Motor neuron (in vitro differentiated cells): ENCODE measurements around the gene SMAP1. TPM values are rescaled to one million over a fixed set of nuclear protein-coding genes. Genes with fewer than 3 reads are reported as not detected.

Experiments used
- ATAC-seq, 8 experiments: fragments of 200-7000 bp; cut with Tn5 transposase; replicated peaks in 6 of 8; 2 replicates each; pipeline ENCODE4 v1.8.0; 2021; ENCODE audit warnings: mild to moderate bottlenecking in 8 of 8, moderate library complexity in 8 of 8
- H3K27ac ChIP-seq, 2 donors: fragments of 250-450 bp; sonication (Bioruptor Pico); 2 replicates each; pipeline ENCODE4 v1.9.0; 2021; ENCODE audit warnings: antibody characterized with exemption in 2 of 2, mild to moderate bottlenecking in 2 of 2, moderate library complexity in 1 of 2
- H3K4me1 ChIP-seq, 2 donors: fragments of 250-450 bp; sonication (Bioruptor Pico); replicated peaks in 1 of 2; 2 replicates each; pipeline ENCODE4 v1.6.1; 2021; ENCODE audit warnings: antibody characterized with exemption in 2 of 2, mild to moderate bottlenecking in 2 of 2, moderate library complexity in 1 of 2
- H3K4me3 ChIP-seq, 5 donors: fragments of 250-450 bp; sonication (Bioruptor Pico); 2 replicates each; pipeline ENCODE4 v1.9.0; 2021; ENCODE audit warnings: antibody characterized with exemption in 5 of 5, mild to moderate bottlenecking in 5 of 5, moderate library complexity in 4 of 5
- WGBS, 10 experiments: fragments of 450-650 bp; shearing (Covaris generic); methylation state at CpG; one replicate each; pipeline ENCODE4 v1.0.0; 2022; 5-methylcytosine and 5-hydroxymethylcytosine counted together
- in situ Hi-C, 9 experiments: fragments of 400-800 bp; cut with MboI; loops; one replicate each; pipeline ENCODE4 v1.15.0; 2021; ENCODE audit warnings: low sequenced_read_pairs in 9 of 9, low pct_unique_long_range_greater_than_20kb in 2 of 9; ENCODE audit not compliant: unreplicated experiment in 9 of 9
- total RNA-seq, 8 experiments: library from RNA; unstranded; fragments of 300-600 nt; gene quantifications; 2 replicates each; pipeline versions ENCODE4 v1.2.3 to v1.2.4, GENCODE V29; 2022

The SMAP1 gene
- total RNA-seq, 8 experiments from 2014 or later: 14.4 to 46.5 (median 31.2) TPM

- WGBS, 10 experiments: 0 to 37% (median 20%) methylated on average over 1 to 3 of the region's 3 CpGs
- no peaks in the 10 kb centered on the region for H3K4me1 ChIP-seq
- peak in 1 of 8 experiments; percentile 36 for ATAC-seq
- in situ Hi-C loops: loop anchor here in 4 of 9 experiments (25.0 kb wide), 3 partner anchors 124 to 474 kb away; partner anchors contain the start of genes COL9A1 (in 2 of the 4) and SDHAF4 (in 1 of the 4)
- H3K27ac ChIP-seq: no peak overlapping the region
- H3K4me3 ChIP-seq: no peak overlapping the region
These were observed 19.0 kb downstream of the SMAP1 start for GRCh38 chr6:70686548-70687133.

GRCh38 chr6:70693887-70694286 is 26.2 kb downstream of the SMAP1 start:
- in situ Hi-C loops: loop anchor here in 4 of 9 experiments (25.0 kb wide), 3 partner anchors 132 to 482 kb away; partner anchors contain the start of genes COL9A1 (in 2 of the 4) and SDHAF4 (in 1 of the 4)
- WGBS, 10 experiments: 0 to 100% (median 45%) methylated on average over 1 of the region's 1 CpG; no CpG with 5 or more reads in 4 of the 10 experiments
- H3K27ac ChIP-seq: no peak overlapping the region
- ATAC-seq: no peak
- no peak overlapping the region for H3K4me3 ChIP-seq
- no peaks in the 10 kb centered on the region for H3K4me1 ChIP-seq

GRCh38 chr6:70694371-70694770 is 26.7 kb downstream of the SMAP1 start:
- ATAC-seq: no peak
- H3K4me1 ChIP-seq: no peaks in the 10 kb centered on the region
- H3K27ac ChIP-seq: no peak overlapping the region
- WGBS, 10 experiments: 11 to 100% (median 100%) methylated on average over 1 of the region's 1 CpG; no CpG with 5 or more reads in 3 of the 10 experiments
- in situ Hi-C loops: loop anchor here in 4 of 9 experiments (25.0 kb wide), 3 partner anchors 132 to 482 kb away; partner anchors contain the start of genes COL9A1 (in 2 of the 4) and SDHAF4 (in 1 of the 4)
- no peak overlapping the region for H3K4me3 ChIP-seq

GRCh38 chr6:70700922-70701876 is 33.5 kb downstream of the SMAP1 start:
- Histone ChIP-seq H3K27ac (no peak overlapping the region), H3K4me3 (no peak overlapping the region), H3K4me1 (no peaks in the 10 kb centered on the region)
- WGBS, 10 experiments: 60 to 100% (median 90%) methylated on average over 1 to 8 of the region's 10 CpGs; no CpG with 5 or more reads in 2 of the 10 experiments
- in situ Hi-C loops: loop anchor here in 4 of 9 experiments (25.0 kb wide), 3 partner anchors 186 to 311 kb away; partner anchors contain the start of gene B3GAT2 (in 2 of the 4)
- ATAC-seq: no peak

GRCh38 chr6:70705772-70706171 is 38.1 kb downstream of the SMAP1 start:
- Histone ChIP-seq H3K27ac (no peak overlapping the region), H3K4me3 (no peak overlapping the region), H3K4me1 (no peaks in the 10 kb centered on the region)
- WGBS, 10 experiments: 73 to 100% (median 94%) methylated on average over 1 to 2 of the region's 2 CpGs; no CpG with 5 or more reads in 2 of the 10 experiments
- in situ Hi-C loops: loop anchor here in 4 of 9 experiments (25.0 kb wide), 3 partner anchors 182 to 307 kb away; partner anchors contain the start of gene B3GAT2 (in 2 of the 4)
- no peak for ATAC-seq

GRCh38 chr6:70706491-70707123 is 38.9 kb downstream of the SMAP1 start:
- in situ Hi-C loops: loop anchor here in 4 of 9 experiments (25.0 kb wide), 3 partner anchors 181 to 306 kb away; partner anchors contain the start of gene B3GAT2 (in 2 of the 4)
- WGBS, 10 experiments: 0 to 14% (median 0%) methylated on average over 1 to 3 of the region's 3 CpGs
- Histone ChIP-seq H3K4me1 (no peaks in the 10 kb centered on the region), H3K27ac (no peak overlapping the region), H3K4me3 (no peak overlapping the region)
- no peak for ATAC-seq

GRCh38 chr6:70707893-70708292 is 40.2 kb downstream of the SMAP1 start:
- WGBS, 10 experiments: 73 to 100% (median 93%) methylated on average over 1 to 2 of the region's 2 CpGs
- no peak for ATAC-seq
- no peak overlapping the region for H3K4me3 ChIP-seq
- in situ Hi-C loops: loop anchor here in 4 of 9 experiments (25.0 kb wide), 3 partner anchors 179 to 304 kb away; partner anchors contain the start of gene B3GAT2 (in 2 of the 4)
- H3K4me1 ChIP-seq: no peaks in the 10 kb centered on the region
- no peak overlapping the region for H3K27ac ChIP-seq

- Histone ChIP-seq H3K27ac (no peak overlapping the region), H3K4me1 (no peaks in the 10 kb centered on the region), H3K4me3 (no peak overlapping the region)
- in situ Hi-C loops: loop anchor here in 4 of 9 experiments (25.0 kb wide), 3 partner anchors 179 to 304 kb away; partner anchors contain the start of gene B3GAT2 (in 2 of the 4)
- 73 to 100% (median 93%) methylated on average over 1 to 2 of the region's 2 CpGs for WGBS, 10 experiments
- no peak for ATAC-seq
These were observed 40.8 kb downstream of the SMAP1 start for GRCh38 chr6:70708448-70708847.

GRCh38 chr6:70709826-70710225 is 42.1 kb downstream of the SMAP1 start:
- H3K4me3 ChIP-seq: no peak overlapping the region
- ATAC-seq: peak in 3 of 8 experiments; percentile 33 to 71 (median 57)
- H3K27ac ChIP-seq: no peak overlapping the region
- H3K4me1 ChIP-seq: no peaks in the 10 kb centered on the region
- in situ Hi-C loops: loop anchor here in 4 of 9 experiments (10.0 to 25.0 kb wide), 4 partner anchors 175 to 302 kb away; partner anchors contain the start of gene B3GAT2 (in 2 of the 4)
- 56 to 100% (median 87%) methylated on average over 1 to 3 of the region's 3 CpGs for WGBS, 10 experiments

- Histone ChIP-seq H3K4me3 (no peak overlapping the region), H3K4me1 (no peaks in the 10 kb centered on the region), H3K27ac (no peak overlapping the region)
- no peak for ATAC-seq
- in situ Hi-C loops: loop anchor here in 4 of 9 experiments (10.0 to 25.0 kb wide), 4 partner anchors 170 to 298 kb away; partner anchors contain the start of gene B3GAT2 (in 2 of the 4)
These were observed 47.1 kb downstream of the SMAP1 start for GRCh38 chr6:70714716-70715257.

- Histone ChIP-seq H3K4me1 (no peaks in the 10 kb centered on the region), H3K4me3 (no peak overlapping the region), H3K27ac (no peak overlapping the region)
- ATAC-seq: no peak
- WGBS, 10 experiments: 65 to 100% (median 94%) methylated on average over 1 to 5 of the region's 5 CpGs; no CpG with 5 or more reads in 1 of the 10 experiments
- in situ Hi-C loops: loop anchor here in 4 of 9 experiments (10.0 to 25.0 kb wide), 4 partner anchors 168 to 295 kb away; partner anchors contain the start of gene B3GAT2 (in 2 of the 4)
These were observed 49.5 kb downstream of the SMAP1 start for GRCh38 chr6:70717038-70717801.
